Measurements from ENCODE around the gene RIOK3. TPM values are rescaled to one million over a fixed set of nuclear protein-coding genes. Genes with fewer than 3 reads are reported as not detected.
"Not testable (repeated sequence)": the region's sequence is repeated elsewhere in the genome, so short reads cannot be mapped to it uniquely, and the experiment has no call there.

RIOK3 gene
- total RNA-seq, 2 experiments from 2014 or later, result 74.7 to 81.3 TPM

DNA sequence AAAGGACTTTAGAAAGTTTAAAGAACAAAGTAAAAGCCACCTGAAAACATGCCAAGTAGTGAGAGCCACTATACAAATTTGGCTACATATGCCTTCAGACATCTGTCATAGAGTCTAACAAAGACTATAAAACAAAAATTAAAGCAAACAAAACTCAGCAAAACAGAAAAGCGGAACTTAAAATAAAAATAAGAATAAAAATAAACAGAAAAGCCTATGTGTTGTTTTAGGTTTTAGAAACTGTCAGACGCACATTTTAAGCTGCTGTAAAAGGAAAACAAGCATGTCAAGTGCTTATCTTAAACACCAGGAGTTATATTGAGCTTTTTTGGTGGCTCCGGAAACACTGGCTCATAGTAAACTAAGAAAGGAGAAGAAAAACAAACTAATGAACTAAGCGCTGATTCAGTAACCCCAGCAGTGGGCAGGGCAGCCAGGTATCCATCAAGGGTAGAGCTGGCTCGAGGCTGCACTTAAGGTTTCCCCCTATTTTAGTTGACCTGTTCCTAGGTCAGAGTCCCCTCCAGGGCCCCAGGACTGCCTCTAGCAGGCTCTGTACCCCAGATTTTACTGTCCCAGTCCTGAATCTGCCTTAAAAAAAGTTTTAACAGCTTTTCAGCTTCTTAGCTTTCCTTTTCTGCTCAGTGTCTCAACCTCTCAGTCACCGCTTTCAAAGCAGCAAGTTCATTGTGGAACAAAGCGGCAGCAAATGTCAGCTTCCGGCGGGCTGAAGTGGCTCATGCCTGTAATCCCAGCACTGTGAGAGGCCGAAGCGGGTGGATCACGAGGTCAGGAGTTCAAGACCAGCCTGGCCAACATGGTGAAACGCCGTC, 34.9 kb downstream of the RIOK3 start:
- ATAC-seq (peak; percentile 87), DNase-seq (peak; percentile 78)
- Mint-ChIP-seq H3K27me3 (no peaks in the 10 kb centered on the region), H3K4me1 (ENCODE audit: low read depth) (peaks cover 19% of the 10 kb centered on the region), H3K36me3 (ENCODE audit: low read depth) (no peaks in the 10 kb centered on the region), H3K4me3 (peak overlapping the region; percentile 65), H3K27ac (peak overlapping the region; percentile 90), H3K9me3 (no peaks in the 10 kb centered on the region)
- POLR2A ChIA-PET, result interaction anchor here (0.7 to 1.6 kb wide), 3 partner anchors 10 to 42 kb away, joined by 3 to 11 read pairs (median 5); partner anchors contain the start of gene RMC1
- TF ChIP-seq, protein P1, sequence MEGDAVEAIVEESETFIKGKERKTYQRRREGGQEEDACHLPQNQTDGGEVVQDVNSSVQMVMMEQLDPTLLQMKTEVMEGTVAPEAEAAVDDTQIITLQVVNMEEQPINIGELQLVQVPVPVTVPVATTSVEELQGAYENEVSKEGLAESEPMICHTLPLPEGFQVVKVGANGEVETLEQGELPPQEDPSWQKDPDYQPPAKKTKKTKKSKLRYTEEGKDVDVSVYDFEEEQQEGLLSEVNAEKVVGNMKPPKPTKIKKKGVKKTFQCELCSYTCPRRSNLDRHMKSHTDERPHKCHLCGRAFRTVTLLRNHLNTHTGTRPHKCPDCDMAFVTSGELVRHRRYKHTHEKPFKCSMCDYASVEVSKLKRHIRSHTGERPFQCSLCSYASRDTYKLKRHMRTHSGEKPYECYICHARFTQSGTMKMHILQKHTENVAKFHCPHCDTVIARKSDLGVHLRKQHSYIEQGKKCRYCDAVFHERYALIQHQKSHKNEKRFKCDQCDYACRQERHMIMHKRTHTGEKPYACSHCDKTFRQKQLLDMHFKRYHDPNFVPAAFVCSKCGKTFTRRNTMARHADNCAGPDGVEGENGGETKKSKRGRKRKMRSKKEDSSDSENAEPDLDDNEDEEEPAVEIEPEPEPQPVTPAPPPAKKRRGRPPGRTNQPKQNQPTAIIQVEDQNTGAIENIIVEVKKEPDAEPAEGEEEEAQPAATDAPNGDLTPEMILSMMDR (IDR thresholded peaks at IDR 0.05), result no peak
- intact Hi-C loops (cut with micrococcal nuclease), result no loop called here
- CTCF ChIA-PET, result interaction anchor here (0.9 to 3.2 kb wide), 11 partner anchors 9 to 555 kb away, joined by 3 to 51 read pairs (median 5); partner anchors contain the start of genes NPC1, RBBP8 and RMC1

DNA sequence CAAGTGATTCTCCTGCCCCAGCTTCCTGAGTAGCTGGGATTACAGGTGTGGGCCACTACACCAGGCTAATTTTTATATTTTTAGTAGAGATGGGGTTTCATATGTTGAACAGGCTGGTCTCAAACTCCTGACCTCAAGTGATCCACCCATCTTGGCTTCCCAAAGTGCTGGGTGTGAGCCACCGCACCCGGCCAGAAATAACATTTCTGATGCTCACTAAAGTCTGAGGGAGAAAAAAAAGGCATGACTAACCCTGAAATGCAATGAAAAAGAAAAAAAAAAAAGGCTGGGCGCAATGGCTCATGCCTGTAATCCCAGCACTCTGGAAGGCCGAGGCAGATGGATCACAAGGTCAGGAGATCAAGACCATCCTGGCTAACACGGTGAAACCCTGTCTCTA, 36.5 kb downstream of the RIOK3 start:
- intact Hi-C loops (cut with micrococcal nuclease); H3K9me3 Mint-ChIP-seq; H3K36me3 Mint-ChIP-seq (ENCODE audit: low read depth): not testable (repeated sequence)

DNA sequence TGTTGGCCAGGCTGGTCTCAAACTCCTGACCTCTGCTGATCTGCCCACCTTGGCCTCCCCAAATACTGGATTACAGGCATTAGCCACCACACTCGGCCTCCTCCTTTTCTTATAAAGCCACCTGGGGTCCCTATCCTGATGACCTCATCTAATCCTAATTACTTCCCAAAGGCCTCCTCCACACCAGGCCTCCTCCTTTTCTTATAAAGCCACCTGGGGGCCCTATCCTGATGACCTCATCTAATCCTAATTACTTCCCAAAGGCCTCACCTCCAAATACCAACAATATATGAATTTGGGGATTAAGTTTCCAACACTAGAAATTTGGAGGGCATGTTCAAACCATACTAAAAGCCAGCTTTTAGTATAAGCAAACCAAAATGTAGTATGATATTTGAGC, 40.6 kb downstream of the RIOK3 start:
- H3K27ac Mint-ChIP-seq, result no peak overlapping the region
- H3K27me3 Mint-ChIP-seq, result no peaks in the 10 kb centered on the region
- H3K4me3 Mint-ChIP-seq, result no peak overlapping the region
- H3K36me3 Mint-ChIP-seq (ENCODE audit: low read depth), result no peaks in the 10 kb centered on the region
- CTCF ChIA-PET, result no interaction called here
- DNase-seq (no peak), ATAC-seq (no peak)
- H3K9me3 Mint-ChIP-seq, result no peaks in the 10 kb centered on the region
- intact Hi-C loops (cut with micrococcal nuclease), result no loop called here
- peaks cover 6% of the 10 kb centered on the region for H3K4me1 Mint-ChIP-seq (ENCODE audit: low read depth)
- TF ChIP-seq, protein P1 (IDR thresholded peaks at IDR 0.05), result no peak
- POLR2A ChIA-PET, result interaction anchor here (1.0 kb wide), 1 partner anchor 9 kb away, joined by 4 read pairs; no protein-coding TSS in a partner anchor

More for the DNA sequence above, 36.5 kb downstream of the RIOK3 start:
- CTCF ChIA-PET, result interaction anchor here (2.1 kb wide), 1 partner anchor 12 kb away, joined by 5 read pairs; no protein-coding TSS in a partner anchor
- H3K27ac Mint-ChIP-seq, H3K27me3 Mint-ChIP-seq, POLR2A ChIA-PET, ATAC-seq, H3K4me3 Mint-ChIP-seq, DNase-seq: not testable (repeated sequence)
- H3K4me1 Mint-ChIP-seq (ENCODE audit: low read depth), result peaks cover 19% of the 10 kb centered on the region

DNA sequence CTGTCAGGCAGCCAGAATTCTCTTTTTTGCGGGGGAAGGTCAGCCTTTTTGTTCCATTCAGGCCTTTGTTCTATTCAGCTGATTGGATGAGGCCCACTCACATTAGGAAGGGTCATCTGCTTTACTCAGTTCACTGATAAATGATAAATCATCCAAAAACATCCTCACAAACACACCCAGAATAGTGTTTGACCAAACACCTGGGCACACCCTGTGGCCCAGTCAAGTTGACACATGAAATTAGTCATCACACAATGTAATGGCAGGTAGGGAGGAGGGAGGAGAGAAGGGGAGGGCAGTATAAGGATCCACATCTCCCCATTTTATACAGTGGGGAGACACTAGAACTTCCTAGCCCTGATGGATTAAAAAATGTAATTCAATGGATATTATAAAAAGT, 41.9 kb downstream of the RIOK3 start:
- DNase-seq (no peak), ATAC-seq (no peak)
- Mint-ChIP-seq H3K9me3 (no peaks in the 10 kb centered on the region), H3K4me3 (no peak overlapping the region), H3K27ac (no peak overlapping the region), H3K4me1 (ENCODE audit: low read depth) (peaks cover 8% of the 10 kb centered on the region), H3K36me3 (ENCODE audit: low read depth) (no peaks in the 10 kb centered on the region), H3K27me3 (no peaks in the 10 kb centered on the region)
- intact Hi-C loops (cut with micrococcal nuclease), result no loop called here
- TF ChIP-seq, protein P1 (IDR thresholded peaks at IDR 0.05), result no peak
- ChIA-PET CTCF (no interaction called here), POLR2A (no interaction called here)

DNA sequence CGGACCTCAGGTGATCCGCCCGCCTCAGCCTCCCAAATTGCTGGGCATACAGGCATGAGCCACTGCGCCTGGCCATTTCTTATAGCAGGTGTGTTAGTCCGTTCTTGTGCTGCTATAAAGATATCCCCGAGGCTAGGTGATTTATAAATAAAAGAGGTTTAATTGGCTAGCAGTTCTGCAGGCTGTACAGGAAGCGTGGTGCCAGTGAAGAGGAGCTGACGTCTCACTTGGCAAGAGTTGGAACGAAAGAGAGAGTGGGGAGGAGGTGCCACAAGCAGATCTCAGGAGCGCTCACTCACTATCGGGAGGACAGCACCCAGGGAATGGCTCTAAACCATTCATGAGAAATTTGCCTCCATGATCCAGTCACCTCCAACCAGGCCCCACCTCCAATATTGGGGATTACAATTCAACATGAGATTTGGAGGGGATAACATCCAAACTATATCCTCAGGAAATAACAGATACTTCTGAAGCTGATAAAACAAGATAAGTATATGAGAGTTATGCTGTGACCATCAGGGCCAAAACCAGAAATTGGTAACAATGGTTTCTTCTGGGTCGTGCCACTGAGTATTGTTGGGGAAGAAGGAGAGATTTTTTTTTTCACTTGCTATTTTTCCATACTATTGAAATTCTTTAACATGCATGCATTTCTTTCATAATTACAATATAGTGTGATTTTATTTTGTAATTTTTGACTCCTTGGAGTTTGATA, 42.8 kb downstream of the RIOK3 start:
- ChIA-PET CTCF (interaction anchor here (0.8 to 6.8 kb wide), 5 partner anchors 8 to 423 kb away, joined by 3 to 51 read pairs (median 18); no protein-coding TSS in a partner anchor), POLR2A (no interaction called here)
- Mint-ChIP-seq H3K27me3 (no peaks in the 10 kb centered on the region), H3K9me3 (no peaks in the 10 kb centered on the region), H3K4me1 (ENCODE audit: low read depth) (peaks cover 8% of the 10 kb centered on the region), H3K36me3 (ENCODE audit: low read depth) (no peaks in the 10 kb centered on the region), H3K4me3 (no peak overlapping the region), H3K27ac (no peak overlapping the region)
- no peak for ATAC-seq
- no peak for DNase-seq
- TF ChIP-seq, protein P1 (IDR thresholded peaks at IDR 0.05), result no peak
- intact Hi-C loops (cut with micrococcal nuclease), result no loop called here

Measured in activated CD8-positive, alpha-beta T cell treated with anti-CD3 and anti-CD28 coated beads for 36 hours (primary cell).